Activated CD8-positive, alpha-beta T cell treated with anti-CD3 and anti-CD28 coated beads for 36 hours (primary cell): ENCODE data around the gene NGFR. TPM values are rescaled to one million over a fixed set of nuclear protein-coding genes. Genes with fewer than 3 reads are reported as not detected.

Experiments
- ATAC-seq: fragments of 200-7000 bp; cut with Tn5 transposase; one replicate; pipeline ENCODE4 v1.10.0; 2021; ENCODE audit warnings: mild to moderate bottlenecking, moderate library complexity
- CTCF ChIA-PET: fragments of 350-600 bp; sonication (Branson Sonifier 250); formaldehyde crosslinking; loops from one replicate; lab custom pipeline; 2021; ENCODE audit warnings: antibody characterized with exemption; lab: Charles Lee
- POLR2A ChIA-PET: fragments of 350-600 bp; sonication (Branson Sonifier 250); formaldehyde crosslinking; loops from one replicate; lab custom pipeline; 2021; ENCODE audit warnings: antibody characterized with exemption; lab: Charles Lee
- DNase-seq: peaks from one replicate; pipeline ENCODE4 v3.0.0-alpha.2; 2020
- H3K27ac Mint-ChIP-seq: one replicate; pipeline ENCODE4 v1.8.0; 2021; ENCODE audit warnings: mild to moderate bottlenecking, mixed read lengths
- H3K27me3 Mint-ChIP-seq: one replicate; pipeline ENCODE4 v1.8.0; 2021; ENCODE audit warnings: mixed read lengths
- H3K36me3 Mint-ChIP-seq: one replicate; pipeline ENCODE4 v1.8.0; 2021; ENCODE audit warnings: low read depth, mixed read lengths
- H3K4me1 Mint-ChIP-seq: one replicate; pipeline ENCODE4 v1.8.0; 2021; ENCODE audit warnings: low read depth, mixed read lengths
- H3K4me3 Mint-ChIP-seq: one replicate; pipeline ENCODE4 v1.8.0; 2021; ENCODE audit warnings: mild to moderate bottlenecking, moderate library complexity, mixed read lengths
- H3K9me3 Mint-ChIP-seq: one replicate; pipeline ENCODE4 v1.8.0; 2021; ENCODE audit warnings: mixed read lengths
- intact Hi-C: fragments of 100-400 bp; cut with micrococcal nuclease; formaldehyde crosslinking; loops from one replicate; pipeline ENCODE4 v1.10.0; 2022
- total RNA-seq, 2 experiments: library from RNA; stranded (reverse); gene quantifications; one replicate each; pipeline ENCODE4 v1.2.3, GENCODE V29; 2021
- TF ChIP-seq, protein P1 (sequence below): fragments of 200-600 bp; IDR thresholded peaks from one replicate; pipeline ENCODE4 v1.8.0; 2022; ENCODE audit warnings: antibody characterized with exemption, mild to moderate bottlenecking

NGFR gene
- total RNA-seq, 2 experiments from 2014 or later = 0.09 TPM; not detected in 1

DNA sequence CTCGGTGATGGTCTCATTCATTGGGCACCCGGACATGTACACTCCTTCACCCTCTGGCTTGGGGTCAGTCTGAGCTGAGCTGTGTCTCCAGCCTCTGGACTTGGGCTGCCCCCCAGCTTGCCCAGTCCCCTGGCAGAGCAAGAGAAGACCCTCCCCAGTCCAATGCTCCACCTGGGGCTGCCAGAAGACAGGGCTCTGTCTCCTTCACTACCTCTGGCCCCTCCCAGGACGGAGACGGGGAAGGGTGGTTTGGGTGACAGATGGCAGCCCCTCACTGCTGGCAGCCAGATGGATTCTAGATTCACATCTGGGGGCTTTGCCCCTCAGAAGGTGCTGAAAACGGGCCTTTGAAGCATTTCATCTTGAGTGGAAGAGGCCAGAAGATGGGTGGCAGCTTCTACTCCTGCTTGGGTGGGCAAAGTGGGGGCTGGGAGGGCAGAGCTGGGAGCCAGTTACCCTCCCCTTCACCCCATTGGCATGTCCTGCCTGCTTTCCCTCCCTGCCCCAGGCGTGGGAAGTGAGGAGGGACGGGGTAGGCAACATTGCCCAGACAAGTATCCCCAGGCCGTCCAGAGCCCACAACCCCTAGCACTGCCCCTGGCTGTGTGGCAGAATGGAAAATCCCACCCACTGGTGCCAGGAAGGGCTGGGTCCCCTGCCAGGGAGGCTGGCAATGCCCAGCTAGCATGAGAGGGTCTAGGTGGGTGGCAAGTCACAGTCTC, 13.9 kb downstream of the NGFR start:
- no peak overlapping the region for H3K4me3 Mint-ChIP-seq
- ChIA-PET POLR2A (interaction anchor here (1.4 kb wide), 1 partner anchor 13 kb away, joined by 4 read pairs; no protein-coding TSS in a partner anchor), CTCF (interaction anchor here (1.0 to 5.7 kb wide), 4 partner anchors 12 to 115 kb away, joined by 3 to 39 read pairs (median 4); partner anchors contain the start of gene NGFR)
- ATAC-seq = no peak
- DNase-seq = no peak
- no peaks in the 10 kb centered on the region for H3K36me3 Mint-ChIP-seq
- peaks cover 23% of the 10 kb centered on the region for H3K27me3 Mint-ChIP-seq
- no peak overlapping the region for H3K27ac Mint-ChIP-seq
- TF ChIP-seq, protein P1, sequence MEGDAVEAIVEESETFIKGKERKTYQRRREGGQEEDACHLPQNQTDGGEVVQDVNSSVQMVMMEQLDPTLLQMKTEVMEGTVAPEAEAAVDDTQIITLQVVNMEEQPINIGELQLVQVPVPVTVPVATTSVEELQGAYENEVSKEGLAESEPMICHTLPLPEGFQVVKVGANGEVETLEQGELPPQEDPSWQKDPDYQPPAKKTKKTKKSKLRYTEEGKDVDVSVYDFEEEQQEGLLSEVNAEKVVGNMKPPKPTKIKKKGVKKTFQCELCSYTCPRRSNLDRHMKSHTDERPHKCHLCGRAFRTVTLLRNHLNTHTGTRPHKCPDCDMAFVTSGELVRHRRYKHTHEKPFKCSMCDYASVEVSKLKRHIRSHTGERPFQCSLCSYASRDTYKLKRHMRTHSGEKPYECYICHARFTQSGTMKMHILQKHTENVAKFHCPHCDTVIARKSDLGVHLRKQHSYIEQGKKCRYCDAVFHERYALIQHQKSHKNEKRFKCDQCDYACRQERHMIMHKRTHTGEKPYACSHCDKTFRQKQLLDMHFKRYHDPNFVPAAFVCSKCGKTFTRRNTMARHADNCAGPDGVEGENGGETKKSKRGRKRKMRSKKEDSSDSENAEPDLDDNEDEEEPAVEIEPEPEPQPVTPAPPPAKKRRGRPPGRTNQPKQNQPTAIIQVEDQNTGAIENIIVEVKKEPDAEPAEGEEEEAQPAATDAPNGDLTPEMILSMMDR = no peak
- H3K4me1 Mint-ChIP-seq = no peaks in the 10 kb centered on the region
- intact Hi-C loops = no loop called here
- no peaks in the 10 kb centered on the region for H3K9me3 Mint-ChIP-seq

DNA sequence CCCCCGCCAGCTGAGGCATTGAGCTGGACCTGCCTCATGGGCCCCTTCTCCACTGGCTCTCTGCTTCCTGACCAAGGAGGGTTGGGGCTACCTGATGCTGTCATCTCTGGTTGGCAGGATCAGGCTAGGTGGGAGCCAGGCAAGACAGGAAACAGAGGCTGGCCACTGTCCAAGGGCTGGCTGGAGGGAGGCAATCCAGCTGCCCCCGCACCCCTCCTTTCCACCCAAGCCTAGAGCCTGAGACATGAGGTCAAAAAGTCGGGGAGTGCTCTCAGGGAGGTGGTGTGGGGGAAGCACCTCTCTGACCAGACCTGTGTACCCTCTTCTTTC, 14.5 kb downstream of the NGFR start:
- no peak for ATAC-seq
- no peaks in the 10 kb centered on the region for H3K36me3 Mint-ChIP-seq
- CTCF ChIA-PET = interaction anchor here (1.0 to 5.7 kb wide), 4 partner anchors 13 to 101 kb away, joined by 3 to 39 read pairs (median 4); partner anchors contain the start of gene NGFR
- intact Hi-C loops = no loop called here
- TF ChIP-seq, protein P1 = no peak
- POLR2A ChIA-PET = interaction anchor here (1.4 kb wide), 1 partner anchor 13 kb away, joined by 4 read pairs; no protein-coding TSS in a partner anchor
- H3K4me1 Mint-ChIP-seq = no peaks in the 10 kb centered on the region
- H3K9me3 Mint-ChIP-seq = no peaks in the 10 kb centered on the region
- no peak overlapping the region for H3K4me3 Mint-ChIP-seq
- peaks cover 19% of the 10 kb centered on the region for H3K27me3 Mint-ChIP-seq
- H3K27ac Mint-ChIP-seq = no peak overlapping the region
- DNase-seq = no peak

DNA sequence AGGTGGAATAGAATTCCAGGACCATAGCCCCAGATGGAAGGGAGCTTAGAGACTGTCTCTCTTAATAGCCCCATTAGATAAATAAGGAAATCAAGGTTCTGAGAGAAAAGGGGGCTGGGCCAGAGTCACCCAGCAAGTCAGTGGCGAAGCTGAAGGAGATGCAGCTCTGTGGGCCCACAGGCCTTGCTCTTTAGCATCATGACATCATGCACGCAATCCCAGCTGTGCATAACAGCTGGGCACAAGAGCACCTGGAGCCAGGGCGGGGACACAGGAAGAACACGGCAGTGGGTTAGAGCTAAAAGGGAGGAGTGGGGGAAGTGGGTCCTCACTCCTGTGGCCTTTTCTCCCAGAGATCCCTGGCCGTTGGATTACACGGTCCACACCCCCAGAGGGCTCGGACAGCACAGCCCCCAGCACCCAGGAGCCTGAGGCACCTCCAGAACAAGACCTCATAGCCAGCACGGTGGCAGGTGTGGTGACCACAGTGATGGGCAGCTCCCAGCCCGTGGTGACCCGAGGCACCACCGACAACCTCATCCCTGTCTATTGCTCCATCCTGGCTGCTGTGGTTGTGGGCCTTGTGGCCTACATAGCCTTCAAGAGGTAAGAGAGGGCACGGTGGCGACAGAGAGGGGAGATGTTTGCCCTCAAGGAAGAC, 15.1 kb downstream of the NGFR start:
- no peaks in the 10 kb centered on the region for H3K36me3 Mint-ChIP-seq
- intact Hi-C loops = no loop called here
- ChIA-PET CTCF (interaction anchor here (1.0 to 5.7 kb wide), 3 partner anchors 13 to 102 kb away, joined by 3 to 39 read pairs (median 4); partner anchors contain the start of gene NGFR), POLR2A (interaction anchor here (0.5 to 1.4 kb wide), 3 partner anchors 10 to 16 kb away, joined by 4 to 6 read pairs (median 4); partner anchors contain the start of gene NGFR)
- TF ChIP-seq, protein P1 = no peak
- H3K4me3 Mint-ChIP-seq = no peak overlapping the region
- no peaks in the 10 kb centered on the region for H3K4me1 Mint-ChIP-seq
- H3K9me3 Mint-ChIP-seq = no peaks in the 10 kb centered on the region
- H3K27ac Mint-ChIP-seq = no peak overlapping the region
- peaks cover 15% of the 10 kb centered on the region for H3K27me3 Mint-ChIP-seq
- DNase-seq (no peak), ATAC-seq (no peak)

DNA sequence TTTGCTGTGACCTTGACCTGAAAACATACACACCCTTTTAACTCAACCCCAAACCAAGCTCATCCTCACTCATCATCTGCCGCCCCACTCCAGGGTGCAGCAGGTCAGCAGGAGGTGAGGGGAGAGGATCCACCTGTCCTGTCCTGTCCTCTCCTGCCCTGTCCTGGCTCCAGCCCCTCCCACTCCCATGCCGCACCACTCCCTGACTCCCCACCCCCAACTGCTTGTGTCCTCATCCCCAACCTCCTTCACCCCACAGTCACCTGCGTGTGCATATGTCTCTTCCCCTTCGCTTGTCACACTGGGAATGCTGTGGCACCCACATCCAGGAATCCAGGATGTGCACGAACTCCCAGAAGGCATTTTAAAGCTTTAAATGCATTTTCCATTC, 15.6 kb downstream of the NGFR start:
- no peak overlapping the region for H3K4me3 Mint-ChIP-seq
- DNase-seq (no peak), ATAC-seq (no peak)
- H3K27ac Mint-ChIP-seq = no peak overlapping the region
- intact Hi-C loops = no loop called here
- ChIA-PET POLR2A (interaction anchor here (0.5 to 1.4 kb wide), 3 partner anchors 11 to 16 kb away, joined by 4 to 6 read pairs (median 4); partner anchors contain the start of gene NGFR), CTCF (interaction anchor here (1.4 to 5.7 kb wide), 2 partner anchors 14 to 103 kb away, joined by 3 to 39 read pairs; partner anchors contain the start of gene NGFR)
- peaks cover 11% of the 10 kb centered on the region for H3K27me3 Mint-ChIP-seq
- H3K36me3 Mint-ChIP-seq = no peaks in the 10 kb centered on the region
- no peaks in the 10 kb centered on the region for H3K9me3 Mint-ChIP-seq
- H3K4me1 Mint-ChIP-seq = no peaks in the 10 kb centered on the region
- TF ChIP-seq, protein P1 = no peak
